HL-60 (cell line): ENCODE results near the gene POLR1B.

ENCODE experiments used
- POLR2AphosphoS5 ChIP-seq: IDR thresholded peaks from 2 replicates; pipeline ENCODE4 v1.6.1; 2012; ENCODE audit warnings: low read depth
- SPI1 ChIP-seq: IDR thresholded peaks from 2 replicates; pipeline ENCODE4 v1.6.1; 2012; ENCODE audit warnings: low read depth, mild to moderate bottlenecking, borderline replicate concordance
- TF ChIP-seq, protein P1 (sequence below): IDR thresholded peaks from one replicate; pipeline ENCODE4 v1.5.1; 2011; ENCODE audit warnings: low read length, control low read depth, inconsistent platforms; ENCODE audit not compliant: insufficient read depth

- TF ChIP-seq, protein P1, sequence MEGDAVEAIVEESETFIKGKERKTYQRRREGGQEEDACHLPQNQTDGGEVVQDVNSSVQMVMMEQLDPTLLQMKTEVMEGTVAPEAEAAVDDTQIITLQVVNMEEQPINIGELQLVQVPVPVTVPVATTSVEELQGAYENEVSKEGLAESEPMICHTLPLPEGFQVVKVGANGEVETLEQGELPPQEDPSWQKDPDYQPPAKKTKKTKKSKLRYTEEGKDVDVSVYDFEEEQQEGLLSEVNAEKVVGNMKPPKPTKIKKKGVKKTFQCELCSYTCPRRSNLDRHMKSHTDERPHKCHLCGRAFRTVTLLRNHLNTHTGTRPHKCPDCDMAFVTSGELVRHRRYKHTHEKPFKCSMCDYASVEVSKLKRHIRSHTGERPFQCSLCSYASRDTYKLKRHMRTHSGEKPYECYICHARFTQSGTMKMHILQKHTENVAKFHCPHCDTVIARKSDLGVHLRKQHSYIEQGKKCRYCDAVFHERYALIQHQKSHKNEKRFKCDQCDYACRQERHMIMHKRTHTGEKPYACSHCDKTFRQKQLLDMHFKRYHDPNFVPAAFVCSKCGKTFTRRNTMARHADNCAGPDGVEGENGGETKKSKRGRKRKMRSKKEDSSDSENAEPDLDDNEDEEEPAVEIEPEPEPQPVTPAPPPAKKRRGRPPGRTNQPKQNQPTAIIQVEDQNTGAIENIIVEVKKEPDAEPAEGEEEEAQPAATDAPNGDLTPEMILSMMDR: no peak
- TF ChIP-seq POLR2AphosphoS5 (peak; percentile 90), SPI1 (peak; percentile 85)
These were observed 42.0 kb downstream of the POLR1B start, which contains the start of gene CHCHD5 for GRCh38 chr2:112584134-112584890.
